ENCODE measurements around the gene CHSY1.

CHSY1 gene

DNA sequence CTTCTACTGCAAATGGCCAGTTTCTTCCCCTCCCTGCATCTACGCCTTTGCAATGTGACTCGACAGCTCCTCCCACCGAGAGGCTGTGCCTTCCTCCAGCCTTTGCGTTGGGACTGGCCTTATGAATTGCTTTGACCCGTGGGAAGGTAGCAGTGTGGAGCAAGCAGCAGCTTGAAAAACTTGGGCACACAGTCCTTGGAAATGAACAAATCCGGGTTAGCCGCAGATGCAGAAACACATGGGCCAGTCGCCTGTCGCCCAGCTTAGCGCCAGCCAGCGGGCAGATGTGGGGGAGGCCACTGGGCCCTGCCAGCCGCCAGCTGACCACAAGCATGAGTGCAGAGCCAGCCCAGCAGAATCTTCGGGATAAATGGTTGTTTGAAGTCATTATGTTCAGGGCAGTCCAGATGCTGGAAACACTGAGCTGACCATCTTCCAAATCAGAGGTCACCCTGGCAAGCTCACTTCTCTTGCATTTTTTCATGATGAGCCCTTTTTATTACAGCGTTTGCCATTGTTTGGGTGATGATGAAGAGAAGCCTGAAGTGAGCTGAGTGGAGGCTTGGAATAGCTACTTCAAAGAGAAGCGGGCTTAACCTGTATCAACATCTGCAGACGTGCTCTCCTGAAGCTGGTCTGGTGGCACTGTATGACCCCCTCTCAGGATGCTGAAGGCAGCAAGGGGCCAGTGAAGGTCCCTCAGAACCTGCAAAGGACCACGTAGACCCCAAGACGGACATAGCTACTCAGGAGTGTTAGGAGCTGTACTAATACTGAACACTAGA, 15.7 kb upstream of the CHSY1 start:
- no peak overlapping the region for H3K4me3 ChIP-seq (ENCODE audit: low read length in 2 of 2)
- H3K36me3 ChIP-seq (ENCODE audit: control insufficient read depth in 2 of 2, insufficient read depth in 2 of 2, low read length in 2 of 2), result peaks cover 26 to 31% of the 10 kb centered on the region in 2 donors
- H3K27me3 ChIP-seq (ENCODE audit: control insufficient read depth in 2 of 2, insufficient read depth in 2 of 2, low read length in 2 of 2), result no peaks in the 10 kb centered on the region
- H3K9ac ChIP-seq (ENCODE audit: low read depth in 1 of 2, low read length in 2 of 2), result no peak overlapping the region
- H3K9me3 ChIP-seq (ENCODE audit: control insufficient read depth in 2 of 2, low read length in 2 of 2), result no peaks in the 10 kb centered on the region
- H3K4me1 ChIP-seq (ENCODE audit: control insufficient read depth in 2 of 2, insufficient read depth in 2 of 2, low read length in 2 of 2), result peaks cover 0 to 4% of the 10 kb centered on the region in 2 donors
- H3K27ac ChIP-seq (ENCODE audit: low read depth in 2 of 2, low read length in 2 of 2), result peak overlapping the region; percentile 20 to 43

DNA sequence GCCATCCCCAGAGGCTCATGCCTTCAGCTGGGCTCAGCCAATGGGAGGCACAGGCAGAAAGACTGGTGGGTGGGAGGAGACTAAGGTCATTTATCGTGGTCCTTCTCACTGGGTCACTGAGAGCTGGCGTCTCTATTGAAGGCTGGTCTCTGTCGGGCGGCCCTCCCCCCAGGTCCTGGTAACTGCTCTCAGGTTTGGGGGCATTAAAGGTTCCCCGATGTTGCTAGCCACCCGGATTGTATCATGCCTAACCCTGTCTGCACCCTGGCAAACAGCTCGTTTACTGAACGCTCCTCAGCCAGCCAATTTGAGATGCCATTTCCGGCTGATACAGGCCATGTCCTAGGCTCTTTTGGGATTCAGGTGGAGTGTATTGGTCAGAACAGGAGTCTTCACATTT, 14.9 kb upstream of the CHSY1 start:
- Histone ChIP-seq H3K4me3 (ENCODE audit: low read length in 2 of 2) (no peak overlapping the region), H3K27ac (ENCODE audit: low read depth in 2 of 2, low read length in 2 of 2) (peak overlapping the region; percentile 20 to 43), H3K9me3 (ENCODE audit: control insufficient read depth in 2 of 2, low read length in 2 of 2) (no peaks in the 10 kb centered on the region), H3K9ac (ENCODE audit: low read depth in 1 of 2, low read length in 2 of 2) (no peak overlapping the region), H3K27me3 (ENCODE audit: control insufficient read depth in 2 of 2, insufficient read depth in 2 of 2, low read length in 2 of 2) (no peaks in the 10 kb centered on the region), H3K4me1 (ENCODE audit: control insufficient read depth in 2 of 2, insufficient read depth in 2 of 2, low read length in 2 of 2) (peaks cover 0 to 4% of the 10 kb centered on the region in 2 donors), H3K36me3 (ENCODE audit: control insufficient read depth in 2 of 2, insufficient read depth in 2 of 2, low read length in 2 of 2) (peaks cover 19 to 25% of the 10 kb centered on the region in 2 donors)

DNA sequence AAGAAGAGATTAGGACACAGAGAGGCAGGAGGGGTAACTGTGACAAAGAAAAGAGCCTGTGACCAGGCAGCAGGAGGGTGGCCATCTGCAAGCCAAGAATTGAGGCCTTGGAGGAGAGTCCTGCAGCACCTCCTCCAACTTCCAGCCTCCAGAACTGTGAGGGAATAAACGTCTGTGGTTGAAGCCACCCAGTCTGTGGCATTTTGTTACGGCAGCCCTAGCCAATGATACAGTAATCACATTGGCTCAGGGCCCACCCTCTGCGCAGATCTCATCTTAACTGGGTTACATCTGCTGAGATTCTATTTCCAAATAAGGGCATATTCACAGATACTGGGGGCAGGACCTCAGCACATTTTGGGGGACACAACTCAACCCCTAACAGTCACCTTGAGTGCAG, 14.2 kb upstream of the CHSY1 start:
- Histone ChIP-seq H3K4me3 (ENCODE audit: low read length in 2 of 2) (no peak overlapping the region), H3K27ac (ENCODE audit: low read depth in 2 of 2, low read length in 2 of 2) (peak overlapping the region in 1 of 2 donors; percentile 11), H3K4me1 (ENCODE audit: control insufficient read depth in 2 of 2, insufficient read depth in 2 of 2, low read length in 2 of 2) (peaks cover 0 to 4% of the 10 kb centered on the region in 2 donors), H3K9ac (ENCODE audit: low read depth in 1 of 2, low read length in 2 of 2) (no peak overlapping the region), H3K27me3 (ENCODE audit: control insufficient read depth in 2 of 2, insufficient read depth in 2 of 2, low read length in 2 of 2) (no peaks in the 10 kb centered on the region), H3K36me3 (ENCODE audit: control insufficient read depth in 2 of 2, insufficient read depth in 2 of 2, low read length in 2 of 2) (peaks cover 12 to 17% of the 10 kb centered on the region in 2 donors), H3K9me3 (ENCODE audit: control insufficient read depth in 2 of 2, low read length in 2 of 2) (no peaks in the 10 kb centered on the region)

DNA sequence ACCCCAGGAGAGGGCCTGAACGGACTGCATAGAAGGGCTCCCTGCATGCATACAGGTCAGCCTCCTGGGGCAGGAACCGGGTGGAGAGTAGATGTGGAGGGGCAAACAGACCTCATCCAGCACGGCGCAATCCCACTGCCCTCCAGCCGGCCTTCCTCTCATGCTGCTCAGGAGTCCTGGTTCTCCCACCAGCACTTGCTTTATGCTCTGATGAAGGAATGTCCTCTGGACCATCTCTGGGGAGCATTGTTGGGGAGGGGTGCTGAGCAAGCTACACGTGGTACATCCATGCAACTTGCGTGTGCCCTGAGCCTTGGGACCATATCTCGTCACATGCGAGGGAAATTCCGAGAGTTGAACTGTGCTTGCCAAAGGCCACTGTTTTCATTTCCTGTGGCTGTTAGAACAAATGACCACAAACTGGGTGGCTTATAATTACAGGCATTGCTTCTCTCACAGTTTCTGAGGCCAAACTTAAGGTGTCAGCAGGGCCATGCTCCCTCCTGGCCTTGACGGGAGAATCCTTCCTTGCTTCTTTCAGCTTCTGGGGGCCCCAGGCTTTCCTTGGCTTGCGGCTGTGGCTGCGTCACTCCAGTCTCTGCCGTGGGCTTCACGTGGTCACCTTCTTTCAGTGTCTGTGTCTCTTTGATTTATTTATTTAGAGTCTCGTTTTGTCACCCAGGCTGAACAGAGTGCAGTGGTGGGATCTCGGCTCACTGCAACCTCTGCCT, 13.2 kb upstream of the CHSY1 start:
- no peak overlapping the region for H3K4me3 ChIP-seq (ENCODE audit: low read length in 2 of 2)
- no peaks in the 10 kb centered on the region for H3K27me3 ChIP-seq (ENCODE audit: control insufficient read depth in 2 of 2, insufficient read depth in 2 of 2, low read length in 2 of 2)
- peak overlapping the region in 1 of 2 donors; percentile 23 for H3K27ac ChIP-seq (ENCODE audit: low read depth in 2 of 2, low read length in 2 of 2)
- H3K9me3 ChIP-seq (ENCODE audit: control insufficient read depth in 2 of 2, low read length in 2 of 2), result no peaks in the 10 kb centered on the region
- no peak overlapping the region for H3K9ac ChIP-seq (ENCODE audit: low read depth in 1 of 2, low read length in 2 of 2)
- H3K36me3 ChIP-seq (ENCODE audit: control insufficient read depth in 2 of 2, insufficient read depth in 2 of 2, low read length in 2 of 2), result peaks cover 4 to 9% of the 10 kb centered on the region in 2 donors
- peaks cover 0 to 4% of the 10 kb centered on the region in 2 donors for H3K4me1 ChIP-seq (ENCODE audit: control insufficient read depth in 2 of 2, insufficient read depth in 2 of 2, low read length in 2 of 2)

DNA sequence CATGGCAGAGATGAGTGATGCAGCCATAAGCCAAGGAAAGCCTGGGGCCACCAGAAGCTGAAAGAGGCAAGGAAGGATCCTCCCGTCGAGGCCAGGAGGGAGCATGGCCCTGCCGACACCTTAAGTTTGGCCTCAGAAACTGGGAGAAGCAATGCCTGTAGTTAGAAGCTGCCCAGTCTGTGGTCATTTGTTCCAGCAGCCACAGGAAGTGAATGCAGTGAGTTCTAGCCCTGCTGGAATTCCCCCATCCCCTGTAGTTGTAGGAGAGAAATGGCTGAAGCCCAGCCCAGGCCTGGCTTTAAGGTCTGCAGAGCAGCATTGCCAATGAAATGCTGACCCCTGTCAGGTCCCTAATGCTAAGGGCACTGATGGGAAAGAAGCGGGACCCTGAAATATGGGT, 12.2 kb upstream of the CHSY1 start:
- Histone ChIP-seq H3K9me3 (ENCODE audit: control insufficient read depth in 2 of 2, low read length in 2 of 2) (no peaks in the 10 kb centered on the region), H3K27ac (ENCODE audit: low read depth in 2 of 2, low read length in 2 of 2) (peak overlapping the region in 1 of 2 donors; percentile 1), H3K9ac (ENCODE audit: low read depth in 1 of 2, low read length in 2 of 2) (no peak overlapping the region), H3K4me3 (ENCODE audit: low read length in 2 of 2) (no peak overlapping the region), H3K36me3 (ENCODE audit: control insufficient read depth in 2 of 2, insufficient read depth in 2 of 2, low read length in 2 of 2) (peaks cover 0 to 2% of the 10 kb centered on the region in 2 donors), H3K4me1 (ENCODE audit: control insufficient read depth in 2 of 2, insufficient read depth in 2 of 2, low read length in 2 of 2) (peaks cover 0 to 4% of the 10 kb centered on the region in 2 donors), H3K27me3 (ENCODE audit: control insufficient read depth in 2 of 2, insufficient read depth in 2 of 2, low read length in 2 of 2) (no peaks in the 10 kb centered on the region)

DNA sequence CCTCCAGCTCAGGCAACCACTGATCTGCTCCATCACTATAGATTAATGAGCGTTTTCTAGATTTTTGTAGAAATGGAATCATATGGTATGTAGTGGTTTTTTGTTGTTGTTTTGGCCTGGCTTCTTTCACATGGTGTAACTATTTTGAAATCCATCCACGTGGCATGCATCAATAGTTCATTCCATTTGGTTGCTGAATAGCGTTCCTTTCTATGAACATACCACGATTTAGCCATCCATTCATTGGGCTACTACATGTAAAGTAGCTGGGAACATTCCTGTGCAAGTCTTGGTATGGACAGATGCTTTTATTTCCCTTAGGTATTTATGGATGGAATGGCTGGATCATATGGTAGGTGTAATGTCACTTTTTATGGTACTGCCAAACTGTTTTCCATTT, 10.7 kb upstream of the CHSY1 start:
- Histone ChIP-seq H3K36me3 (ENCODE audit: control insufficient read depth in 2 of 2, insufficient read depth in 2 of 2, low read length in 2 of 2) (no peaks in the 10 kb centered on the region), H3K9ac (ENCODE audit: low read depth in 1 of 2, low read length in 2 of 2) (no peak overlapping the region), H3K27me3 (ENCODE audit: control insufficient read depth in 2 of 2, insufficient read depth in 2 of 2, low read length in 2 of 2) (no peaks in the 10 kb centered on the region), H3K9me3 (ENCODE audit: control insufficient read depth in 2 of 2, low read length in 2 of 2) (no peaks in the 10 kb centered on the region), H3K27ac (ENCODE audit: low read depth in 2 of 2, low read length in 2 of 2) (no peak overlapping the region), H3K4me1 (ENCODE audit: control insufficient read depth in 2 of 2, insufficient read depth in 2 of 2, low read length in 2 of 2) (peaks cover 0 to 4% of the 10 kb centered on the region in 2 donors), H3K4me3 (ENCODE audit: low read length in 2 of 2) (no peak overlapping the region)

DNA sequence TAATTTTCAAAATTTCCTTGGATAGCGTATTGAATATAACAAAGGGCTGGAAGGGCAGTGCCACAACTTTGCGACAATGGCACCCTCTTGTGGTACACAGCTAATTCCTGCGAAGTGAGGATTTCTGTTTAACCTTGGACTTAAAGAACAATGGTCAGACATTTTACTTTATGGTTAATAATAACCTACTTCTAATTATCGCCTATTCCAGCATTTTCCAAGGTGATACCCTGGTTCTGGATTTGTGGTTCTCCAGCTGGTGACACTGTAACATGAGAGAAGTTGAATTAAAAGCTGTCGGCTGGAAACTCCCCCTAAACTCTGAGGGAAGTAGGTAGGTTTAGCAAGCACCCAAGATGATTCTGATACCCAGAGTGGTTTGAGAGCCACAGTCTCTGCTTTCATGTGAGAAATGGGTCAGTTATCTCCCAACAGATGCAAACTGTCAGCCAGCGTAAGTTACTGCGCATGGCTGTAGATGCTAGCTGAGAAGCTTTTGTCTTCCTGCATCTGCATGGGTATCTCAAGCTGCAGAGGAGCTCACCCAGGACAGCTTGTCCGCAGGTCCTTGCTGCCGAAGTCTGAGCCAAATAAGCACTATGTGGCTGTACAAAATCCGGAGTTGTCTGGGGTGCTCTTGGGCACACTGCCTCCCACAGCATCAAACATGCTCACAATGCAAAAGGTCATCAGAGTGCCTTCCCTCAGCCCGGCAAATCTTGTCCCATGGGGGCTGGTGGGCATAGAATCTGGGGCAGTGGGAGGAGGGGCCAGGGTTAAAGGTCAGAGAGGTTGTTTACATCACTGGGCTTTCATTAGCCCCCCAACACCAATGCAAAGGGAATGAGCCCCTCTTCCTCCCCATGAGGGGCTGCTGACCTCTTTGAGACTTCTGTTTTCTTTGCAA, 6.6 kb upstream of the CHSY1 start:
- H3K27me3 ChIP-seq (ENCODE audit: control insufficient read depth in 2 of 2, insufficient read depth in 2 of 2, low read length in 2 of 2), result no peaks in the 10 kb centered on the region
- H3K4me3 ChIP-seq (ENCODE audit: low read length in 2 of 2), result no peak overlapping the region
- no peak overlapping the region for H3K27ac ChIP-seq (ENCODE audit: low read depth in 2 of 2, low read length in 2 of 2)
- no peaks in the 10 kb centered on the region for H3K9me3 ChIP-seq (ENCODE audit: control insufficient read depth in 2 of 2, low read length in 2 of 2)
- H3K36me3 ChIP-seq (ENCODE audit: control insufficient read depth in 2 of 2, insufficient read depth in 2 of 2, low read length in 2 of 2), result no peaks in the 10 kb centered on the region
- H3K4me1 ChIP-seq (ENCODE audit: control insufficient read depth in 2 of 2, insufficient read depth in 2 of 2, low read length in 2 of 2), result no peaks in the 10 kb centered on the region
- H3K9ac ChIP-seq (ENCODE audit: low read depth in 1 of 2, low read length in 2 of 2), result no peak overlapping the region

DNA sequence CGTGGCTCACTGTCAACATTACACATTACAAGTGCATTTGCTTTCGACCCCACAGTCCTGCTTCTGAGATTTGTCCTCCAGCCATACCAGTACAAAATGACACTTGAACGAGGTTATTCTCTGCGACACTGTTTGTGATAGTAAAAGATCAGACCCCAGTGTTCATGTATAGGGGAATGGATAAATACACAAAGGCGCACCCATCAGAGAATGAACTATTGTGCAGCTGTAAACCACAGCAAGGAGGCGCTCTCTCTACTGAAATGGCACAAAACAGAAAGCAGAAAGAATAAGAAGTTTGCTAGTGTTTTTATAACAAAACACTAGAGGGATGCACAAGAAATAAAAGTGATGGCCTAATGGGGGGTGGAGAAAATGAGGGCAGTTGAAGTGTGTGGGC, 4.9 kb upstream of the CHSY1 start:
- no peaks in the 10 kb centered on the region for H3K27me3 ChIP-seq (ENCODE audit: control insufficient read depth in 2 of 2, insufficient read depth in 2 of 2, low read length in 2 of 2)
- no peaks in the 10 kb centered on the region for H3K36me3 ChIP-seq (ENCODE audit: control insufficient read depth in 2 of 2, insufficient read depth in 2 of 2, low read length in 2 of 2)
- no peak overlapping the region for H3K27ac ChIP-seq (ENCODE audit: low read depth in 2 of 2, low read length in 2 of 2)
- no peak overlapping the region for H3K9ac ChIP-seq (ENCODE audit: low read depth in 1 of 2, low read length in 2 of 2)
- H3K9me3 ChIP-seq (ENCODE audit: control insufficient read depth in 2 of 2, low read length in 2 of 2), result no peaks in the 10 kb centered on the region
- no peak overlapping the region for H3K4me3 ChIP-seq (ENCODE audit: low read length in 2 of 2)
- peaks cover 3 to 6% of the 10 kb centered on the region in 2 donors for H3K4me1 ChIP-seq (ENCODE audit: control insufficient read depth in 2 of 2, insufficient read depth in 2 of 2, low read length in 2 of 2)

DNA sequence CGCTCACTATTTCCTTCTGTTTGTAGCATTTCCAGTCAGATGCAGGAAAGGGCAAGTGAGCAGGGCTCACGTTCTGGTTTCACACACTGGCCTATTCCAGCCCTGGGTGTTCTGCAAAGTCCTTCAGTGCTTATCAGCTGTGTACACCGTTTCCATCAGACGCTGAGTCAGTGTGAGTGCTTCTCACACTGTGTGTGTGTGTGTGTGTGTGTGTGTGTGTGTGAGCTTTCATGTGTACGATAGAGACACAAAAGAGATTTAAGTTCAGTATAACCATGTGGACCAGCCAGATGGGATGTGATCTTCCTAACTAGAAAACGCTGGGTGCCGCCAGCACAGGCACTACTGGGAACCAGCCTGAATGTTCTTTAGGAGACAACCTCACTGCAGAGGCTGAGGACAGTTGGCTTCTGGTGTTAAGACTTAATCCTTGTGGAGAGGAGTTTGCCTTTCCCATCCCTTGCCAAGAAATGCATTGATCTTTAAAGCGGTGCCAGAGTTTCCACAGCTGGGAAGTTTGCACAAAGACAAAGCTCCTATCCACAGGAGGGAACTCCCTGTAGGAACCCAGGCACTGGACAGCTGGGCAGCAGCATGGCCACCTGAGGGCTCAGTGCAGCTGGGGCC, 3.9 kb upstream of the CHSY1 start:
- Histone ChIP-seq H3K27ac (ENCODE audit: low read depth in 2 of 2, low read length in 2 of 2) (no peak overlapping the region), H3K4me1 (ENCODE audit: control insufficient read depth in 2 of 2, insufficient read depth in 2 of 2, low read length in 2 of 2) (peaks cover 3 to 6% of the 10 kb centered on the region in 2 donors), H3K36me3 (ENCODE audit: control insufficient read depth in 2 of 2, insufficient read depth in 2 of 2, low read length in 2 of 2) (no peaks in the 10 kb centered on the region), H3K9me3 (ENCODE audit: control insufficient read depth in 2 of 2, low read length in 2 of 2) (no peaks in the 10 kb centered on the region), H3K4me3 (ENCODE audit: low read length in 2 of 2) (no peak overlapping the region), H3K9ac (ENCODE audit: low read depth in 1 of 2, low read length in 2 of 2) (no peak overlapping the region), H3K27me3 (ENCODE audit: control insufficient read depth in 2 of 2, insufficient read depth in 2 of 2, low read length in 2 of 2) (no peaks in the 10 kb centered on the region)
